Osteocyte (in vitro differentiated cells): ENCODE data around the gene POLD1. TPM values are rescaled to one million over a fixed set of nuclear protein-coding genes. Genes with fewer than 3 reads are reported as not detected.

Source experiments
- DNase-seq: peaks from one replicate; pipeline ENCODE4 v3.0.0; 2021; ENCODE audit warnings: mixed read lengths; ENCODE audit not compliant: unreplicated experiment; ENCODE audit errors: extremely low spot score
- H3K27ac Mint-ChIP-seq: one replicate; pipeline ENCODE4 v1.8.0; 2021; ENCODE audit warnings: mild to moderate bottlenecking, mixed read lengths; ENCODE audit not compliant: unreplicated experiment
- H3K27me3 Mint-ChIP-seq: one replicate; pipeline ENCODE4 v1.8.0; 2021; ENCODE audit warnings: mixed read lengths; ENCODE audit not compliant: unreplicated experiment
- H3K36me3 Mint-ChIP-seq: one replicate; pipeline ENCODE4 v1.8.0; 2021; ENCODE audit warnings: mixed read lengths; ENCODE audit not compliant: unreplicated experiment
- H3K4me1 Mint-ChIP-seq: one replicate; pipeline ENCODE4 v1.8.0; 2021; ENCODE audit warnings: mixed read lengths; ENCODE audit not compliant: unreplicated experiment
- H3K4me3 Mint-ChIP-seq: one replicate; pipeline ENCODE4 v1.8.0; 2021; ENCODE audit warnings: mild to moderate bottlenecking, moderate library complexity, mixed read lengths; ENCODE audit not compliant: unreplicated experiment
- H3K9me3 Mint-ChIP-seq: one replicate; pipeline ENCODE4 v1.8.0; 2021; ENCODE audit warnings: mixed read lengths; ENCODE audit not compliant: unreplicated experiment
- total RNA-seq: library from RNA; stranded (reverse); gene quantifications from 2 replicates; pipeline ENCODE4 v1.2.1, GENCODE V29; 2021
- TF ChIP-seq, protein P1 (sequence below): fragments of 200-600 bp; sonication (generic); IDR thresholded peaks from 2 replicates; pipeline ENCODE4 v1.5.0; 2021; ENCODE audit warnings: antibody characterized with exemption, mild to moderate bottlenecking, moderate library complexity

The POLD1 gene
- total RNA-seq, 1 donor from 2014 or later = 19.6 TPM

DNA sequence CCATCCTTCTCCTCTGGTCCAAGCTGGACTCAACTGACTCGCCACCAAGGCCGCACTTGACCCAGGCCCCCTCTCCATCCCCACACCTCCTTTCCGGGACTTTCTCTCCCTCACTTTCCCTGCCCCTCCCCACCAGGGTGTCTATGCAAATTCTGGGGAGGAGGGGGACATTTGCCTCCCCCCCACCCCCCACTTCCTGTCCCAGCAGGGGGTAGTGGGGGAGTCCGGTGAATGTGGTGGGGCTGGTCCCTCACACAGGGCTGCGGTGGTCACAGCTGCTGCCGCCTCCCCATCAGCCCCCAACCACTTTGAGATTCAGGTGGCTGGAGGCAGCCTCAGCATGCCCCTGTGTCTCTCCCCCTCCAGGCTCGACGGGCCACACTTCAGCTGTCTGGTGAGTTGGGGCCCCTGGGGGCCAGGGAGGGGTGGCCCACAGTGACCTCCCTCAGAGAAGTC, 35.5 kb downstream of the POLD1 start:
- H3K9me3 Mint-ChIP-seq = no peaks in the 10 kb centered on the region
- DNase-seq = no peak
- no peak overlapping the region for H3K27ac Mint-ChIP-seq
- H3K27me3 Mint-ChIP-seq = peaks cover 11% of the 10 kb centered on the region
- peaks cover 3% of the 10 kb centered on the region for H3K4me1 Mint-ChIP-seq
- H3K36me3 Mint-ChIP-seq = no peaks in the 10 kb centered on the region
- H3K4me3 Mint-ChIP-seq = no peak overlapping the region
- TF ChIP-seq, protein P1, sequence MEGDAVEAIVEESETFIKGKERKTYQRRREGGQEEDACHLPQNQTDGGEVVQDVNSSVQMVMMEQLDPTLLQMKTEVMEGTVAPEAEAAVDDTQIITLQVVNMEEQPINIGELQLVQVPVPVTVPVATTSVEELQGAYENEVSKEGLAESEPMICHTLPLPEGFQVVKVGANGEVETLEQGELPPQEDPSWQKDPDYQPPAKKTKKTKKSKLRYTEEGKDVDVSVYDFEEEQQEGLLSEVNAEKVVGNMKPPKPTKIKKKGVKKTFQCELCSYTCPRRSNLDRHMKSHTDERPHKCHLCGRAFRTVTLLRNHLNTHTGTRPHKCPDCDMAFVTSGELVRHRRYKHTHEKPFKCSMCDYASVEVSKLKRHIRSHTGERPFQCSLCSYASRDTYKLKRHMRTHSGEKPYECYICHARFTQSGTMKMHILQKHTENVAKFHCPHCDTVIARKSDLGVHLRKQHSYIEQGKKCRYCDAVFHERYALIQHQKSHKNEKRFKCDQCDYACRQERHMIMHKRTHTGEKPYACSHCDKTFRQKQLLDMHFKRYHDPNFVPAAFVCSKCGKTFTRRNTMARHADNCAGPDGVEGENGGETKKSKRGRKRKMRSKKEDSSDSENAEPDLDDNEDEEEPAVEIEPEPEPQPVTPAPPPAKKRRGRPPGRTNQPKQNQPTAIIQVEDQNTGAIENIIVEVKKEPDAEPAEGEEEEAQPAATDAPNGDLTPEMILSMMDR = no peak

DNA sequence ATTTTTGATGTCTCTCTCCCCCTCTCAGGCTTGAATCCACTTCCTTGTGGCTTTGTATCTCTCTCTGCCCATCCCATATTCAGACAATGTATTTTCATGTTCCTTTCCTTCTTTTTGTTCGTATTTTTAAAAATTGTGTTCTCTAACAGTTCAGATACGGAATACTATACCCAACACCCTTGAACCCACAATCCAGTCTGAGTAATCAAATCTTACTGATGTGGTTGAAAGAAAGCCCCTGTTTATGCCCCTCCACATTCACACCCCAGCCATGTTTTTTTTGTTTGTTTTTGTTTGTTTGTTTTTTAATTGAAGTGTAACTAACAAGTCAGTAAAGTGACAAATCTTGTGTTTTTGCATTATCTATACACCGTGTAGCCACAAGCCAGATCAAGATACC, 36.0 kb downstream of the POLD1 start:
- H3K36me3 Mint-ChIP-seq = no peaks in the 10 kb centered on the region

DNA sequence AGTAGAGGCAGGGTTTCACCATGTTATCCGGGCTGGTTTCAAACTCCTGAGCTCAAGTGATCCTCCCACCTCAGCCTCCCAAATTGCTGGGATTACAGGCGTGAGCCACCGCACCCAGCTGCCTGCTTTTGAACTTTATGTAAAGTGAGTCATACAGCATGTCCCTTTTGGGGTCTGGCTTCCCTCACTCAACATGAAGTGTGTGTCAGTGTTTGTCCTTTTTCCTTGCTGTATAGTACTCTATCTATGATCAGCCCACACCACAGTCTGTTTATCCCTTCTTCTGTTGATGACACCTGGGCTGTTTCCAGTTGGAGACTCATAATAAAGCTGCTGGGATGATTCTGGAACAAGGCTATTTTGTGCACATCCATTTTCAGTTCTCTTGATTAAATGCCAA, 36.7 kb downstream of the POLD1 start:
- no peak for DNase-seq
- H3K27ac Mint-ChIP-seq = no peak overlapping the region
- peaks cover 11% of the 10 kb centered on the region for H3K27me3 Mint-ChIP-seq
- no peaks in the 10 kb centered on the region for H3K36me3 Mint-ChIP-seq
- no peak overlapping the region for H3K4me3 Mint-ChIP-seq
- TF ChIP-seq, protein P1 = no peak
- peaks cover 3% of the 10 kb centered on the region for H3K4me1 Mint-ChIP-seq
- no peaks in the 10 kb centered on the region for H3K9me3 Mint-ChIP-seq

More for the DNA sequence above, 36.0 kb downstream of the POLD1 start:
- Mint-ChIP-seq H3K27ac (no peak overlapping the region), H3K9me3 (no peaks in the 10 kb centered on the region), H3K27me3 (peaks cover 11% of the 10 kb centered on the region), H3K4me1 (peaks cover 3% of the 10 kb centered on the region), H3K4me3 (no peak overlapping the region)
- TF ChIP-seq, protein P1 = no peak
- no peak for DNase-seq

DNA sequence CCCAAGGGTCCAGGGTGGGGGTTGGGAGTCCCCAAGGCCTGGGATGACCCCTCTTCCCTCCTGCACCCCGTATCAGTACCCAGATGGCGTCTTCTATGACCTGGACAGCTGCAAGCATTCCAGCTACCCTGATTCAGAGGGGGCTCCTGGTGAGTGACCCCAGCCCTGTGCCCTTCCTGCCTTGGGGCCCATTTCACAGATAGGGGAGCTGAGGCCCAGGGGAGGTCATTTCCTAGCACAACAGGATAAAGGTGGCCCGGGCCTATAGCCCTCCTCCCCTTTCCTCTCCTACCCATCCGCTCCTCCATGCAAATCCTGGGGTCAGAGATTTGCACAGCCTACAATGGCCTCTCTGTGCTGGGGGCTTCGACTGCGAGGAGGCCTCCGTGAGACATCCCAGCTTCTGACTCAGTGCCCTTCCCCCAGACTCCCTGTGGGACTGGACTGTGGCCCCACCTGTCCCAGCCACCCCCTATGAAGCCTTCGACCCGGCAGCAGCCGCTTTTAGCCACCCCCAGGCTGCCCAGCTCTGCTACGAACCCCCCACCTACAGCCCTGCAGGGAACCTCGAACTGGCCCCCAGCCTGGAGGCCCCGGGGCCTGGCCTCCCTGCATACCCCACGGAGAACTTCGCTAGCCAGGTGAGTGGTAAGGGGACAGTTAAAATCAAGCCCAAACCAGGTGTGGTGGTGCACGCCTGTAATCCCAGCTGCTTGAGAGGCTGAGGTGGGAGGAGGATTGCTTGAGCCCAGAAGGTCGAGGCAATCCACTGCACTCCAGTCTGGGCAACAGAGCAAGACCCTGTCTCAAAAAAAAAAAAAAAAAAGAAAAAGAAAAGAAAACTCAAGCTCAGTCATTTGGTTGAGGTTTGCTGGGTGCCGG, 38.5 kb downstream of the POLD1 start:
- TF ChIP-seq, protein P1 = no peak

DNA sequence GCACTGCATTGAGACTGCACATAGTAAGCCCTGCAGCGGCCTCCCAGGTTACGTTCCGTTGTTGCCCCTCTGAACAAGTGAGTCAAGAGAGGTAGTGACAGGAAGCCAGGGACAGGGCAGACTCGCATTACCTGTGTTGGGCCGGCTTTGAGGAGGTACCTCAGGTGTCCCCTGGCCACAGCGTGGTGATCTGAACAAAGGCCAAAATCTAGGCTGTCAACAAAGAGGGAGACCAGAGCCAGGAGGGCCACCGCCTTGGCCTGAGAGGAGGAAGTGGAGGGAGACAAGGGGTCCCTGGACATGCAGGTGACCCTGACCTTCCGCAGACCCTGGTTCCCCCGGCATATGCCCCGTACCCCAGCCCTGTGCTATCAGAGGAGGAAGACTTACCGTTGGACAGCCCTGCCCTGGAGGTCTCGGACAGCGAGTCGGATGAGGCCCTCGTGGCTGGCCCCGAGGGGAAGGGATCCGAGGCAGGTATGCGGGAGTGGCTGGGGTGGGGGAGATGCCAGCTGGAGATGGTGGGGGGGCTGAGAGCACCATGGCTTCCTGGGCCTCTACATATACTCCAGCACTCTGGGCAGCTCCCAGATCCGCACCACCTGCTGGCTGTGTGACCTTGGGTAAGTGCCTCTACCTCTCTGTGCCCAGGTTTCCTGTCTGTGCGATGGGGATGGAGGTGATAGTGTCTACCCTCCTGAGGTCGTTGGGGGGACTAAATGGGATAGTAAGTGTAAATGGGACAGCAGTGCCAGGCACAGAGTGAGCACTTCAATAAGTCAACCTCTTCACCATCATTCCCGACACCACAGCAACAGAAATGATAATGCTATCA, 39.3 kb downstream of the POLD1 start:
- no peaks in the 10 kb centered on the region for H3K36me3 Mint-ChIP-seq
- DNase-seq = no peak
- H3K4me3 Mint-ChIP-seq = no peak overlapping the region
- H3K4me1 Mint-ChIP-seq = peaks cover 3% of the 10 kb centered on the region
- no peaks in the 10 kb centered on the region for H3K9me3 Mint-ChIP-seq
- no peak overlapping the region for H3K27ac Mint-ChIP-seq
- peaks cover 11% of the 10 kb centered on the region for H3K27me3 Mint-ChIP-seq
- TF ChIP-seq, protein P1 = no peak

More for the DNA sequence above, 38.5 kb downstream of the POLD1 start:
- H3K4me1 Mint-ChIP-seq = peaks cover 3% of the 10 kb centered on the region
- H3K4me3 Mint-ChIP-seq = no peak overlapping the region
- H3K27me3 Mint-ChIP-seq = peaks cover 11% of the 10 kb centered on the region
- no peaks in the 10 kb centered on the region for H3K36me3 Mint-ChIP-seq
- no peak overlapping the region for H3K27ac Mint-ChIP-seq
- no peak for DNase-seq
- no peaks in the 10 kb centered on the region for H3K9me3 Mint-ChIP-seq
